H1 (cell line): ENCODE results near the gene KCNMA1. TPM values are rescaled to one million over a fixed set of nuclear protein-coding genes. Genes with fewer than 3 reads are reported as not detected.

Experiments
- ASH2L ChIP-seq: fragments of 200-600, 300-600 bp; sonication (generic); IDR thresholded peaks from one replicate; pipeline ENCODE4 v1.7.1; 2017; ENCODE audit warnings: low read length
- EP300 ChIP-seq, 2 experiments: IDR thresholded peaks; 1 replicate in 1 of 2; 2 replicates in 1 of 2; pipeline ENCODE4 v1.6.1; 2011 to 2012; ENCODE audit warnings: low read depth in 2 of 2, low read length in 2 of 2, mild to moderate bottlenecking in 2 of 2, borderline replicate concordance in 1 of 2, inconsistent platforms in 1 of 2, moderate library complexity in 1 of 2
- FOSL1 ChIP-seq: IDR thresholded peaks from 2 replicates; pipeline ENCODE4 v1.6.1; 2011; ENCODE audit warnings: mild to moderate bottlenecking, low read depth, low read length, moderate library complexity; ENCODE audit not compliant: insufficient read depth
- RNF2 ChIP-seq: fragments of 200-900, 300-1000 bp; sonication (generic); IDR thresholded peaks from 2 replicates; pipeline ENCODE4 v1.7.1; 2016; ENCODE audit warnings: borderline replicate concordance, low read depth, mild to moderate bottlenecking, antibody characterized with exemption, low read length; ENCODE audit not compliant: poor library complexity, severe bottlenecking; ENCODE audit errors: missing control alignments
- SP4 ChIP-seq: IDR thresholded peaks from 2 replicates; pipeline ENCODE4 v1.6.1; 2012; ENCODE audit warnings: low read length, inconsistent platforms
- SUZ12 ChIP-seq: fragments of 200-600 bp; sonication (generic); IDR thresholded peaks from 2 replicates; pipeline ENCODE4 v1.6.1; 2012; ENCODE audit warnings: mild to moderate bottlenecking, inconsistent platforms, low read length, moderate library complexity, mixed read lengths
- polyA plus RNA-seq, 7 experiments: library from polyadenylated mRNA; depleted of rRNA in 3 of 7; stranded (reverse) in 5 of 7; unstranded in 2 of 7; fragments of >200 nt in 5 of 7; fragments of 200-250 nt in 2 of 7; gene quantifications; 1 replicate in 5 of 7; 2 replicates in 1 of 7; 4 replicates in 1 of 7; pipeline versions ENCODE4 v1.2.1 to v1.2.3, GENCODE V29; 2011 to 2013; ENCODE audit warnings: missing spikeins in 2 of 7, mixed read lengths in 2 of 7
- total RNA-seq: library from RNA; stranded (reverse); fragmentation: NEBNext Ultra II Directional; extraction: Animal tissue kit (Norgen Biotek cat#: 25700); gene quantifications from 2 replicates; pipeline ENCODE4 v1.2.1, GENCODE V29; 2021

KCNMA1 gene
- total and polyA plus RNA-seq, 2 of the 8 experiments (the other 6 are each of a cell fraction or from before 2014, with no cell fraction given): 10.2 to 11.1 TPM

- TF ChIP-seq ASH2L (no peak), RNF2 (no peak), SUZ12 (no peak), EP300 (IDR thresholded peaks at IDR 0.05; ENCODE audit: borderline replicate concordance in 1 of 2, low read depth in 2 of 2, low read length in 2 of 2) (no peak), SP4 (no peak), FOSL1 (no peak)
Measured at GRCh38 chr10:77319557-77319956, 318.1 kb downstream of the KCNMA1 start (continued).
